Ovary (tissue), 9 donors: Measurements from ENCODE around the gene MAN1A2. TPM values are rescaled to one million over a fixed set of nuclear protein-coding genes. Genes with fewer than 3 reads are reported as not detected.

Experiments
- DNase-seq, 5 donors: peaks; one replicate each; pipeline ENCODE4 v3.0.0-alpha.2; 2019 to 2020
- H3K27ac ChIP-seq, 2 donors: fragments of 200-600 bp; one replicate each; pipeline versions ENCODE4 v1.5.1 to v1.8.0; 2019 to 2022
- H3K27me3 ChIP-seq: fragments of 200-600 bp; one replicate; pipeline ENCODE4 v1.8.0; 2022
- H3K36me3 ChIP-seq: fragments of 200-600 bp; sonication (generic); one replicate; pipeline ENCODE4 v1.5.1; 2019
- H3K4me1 ChIP-seq: one replicate; pipeline ENCODE4 v1.8.1; 2013; ENCODE audit warnings: mild to moderate bottlenecking, moderate library complexity; ENCODE audit not compliant: insufficient read depth
- H3K4me3 ChIP-seq: fragments of 200-600 bp; sonication (generic); one replicate; pipeline ENCODE4 v1.5.1; 2017
- H3K9me3 ChIP-seq, 2 donors: fragments of 200-600 bp in 1 of 2; sonication (generic) in 1 of 2; one replicate each; pipeline versions ENCODE4 v1.5.1 to v1.8.1; 2013 to 2019; ENCODE audit warnings: mild to moderate bottlenecking in 1 of 2, moderate library complexity in 1 of 2
- CTCF ChIP-seq, 3 donors: fragments of 450-650 bp in 2 of 3; fragments of 200-600 bp in 1 of 3; IDR thresholded peaks; one replicate each; pipeline versions ENCODE4 v1.5.1 to v1.8.0; 2016 to 2022; ENCODE audit warnings: antibody characterized with exemption in 3 of 3, mild to moderate bottlenecking in 1 of 3
- EP300 ChIP-seq: sonication (generic); formaldehyde crosslinking; IDR thresholded peaks from one replicate; pipeline ENCODE4 v1.6.1; 2017; ENCODE audit warnings: antibody characterized with exemption
- POLR2A ChIP-seq: fragments of 450-650 bp; IDR thresholded peaks from one replicate; pipeline ENCODE4 v1.6.1; 2017; ENCODE audit warnings: antibody characterized with exemption, mild to moderate bottlenecking, moderate library complexity
- whole genome bisulfite sequencing, 3 donors: extraction: QIAGEN DNeasy Blood & Tissue Kit in 1 of 3; methylation state at CpG; one replicate each; pipeline versions ENCODE4 v1.1.5 to v1.1.7; 2013 to 2017; 5-methylcytosine and 5-hydroxymethylcytosine counted together
- intact Hi-C, 4 donors: fragments of 100-400 bp; cut with DNase I; formaldehyde crosslinking; loops; one replicate each; pipeline versions ENCODE4 v1.11.0 to v1.15.1; 2022 to 2023
- polyA plus RNA-seq, 2 donors: library from polyadenylated mRNA; stranded (reverse); fragments of 200-250 nt in 1 of 2; fragments of 350-450 nt in 1 of 2; fragmentation: Illumina TruSeq in 1 of 2; extraction: RNeasy Lipid Tissue Mini Kit (QIAGEN cat#74804) in 1 of 2; gene quantifications; one replicate each; pipeline ENCODE4 v1.2.3, GENCODE V29; 2013 to 2014
- total RNA-seq, 7 donors: library from RNA; depleted of rRNA in 2 of 7; stranded (reverse); fragments of >200 nt in 2 of 7; fragmentation: NEBNext Ultra II Directional in 3 of 7; extraction: Animal tissue kit (Norgen Biotek cat#: 25700) in 3 of 7; gene quantifications; one replicate each; pipeline versions ENCODE4 v1.1.0 to v1.2.4, GENCODE V29; 2016 to 2023
- donor health status: DM: no; HTN: no; CAD: no; lungs with moderate emphysema.
- donor health status: DM: no; HTN: no; CAD: no.
- donor health status: Bipolar disorder and iron deficiency.
- donor health status: DM: yes; HTN: yes; CAD: no.
- donor health status: DM: no; HTN: no; CAD: no.
- donor health status: DM: yes; HTN: yes; CAD: no.

Gene MAN1A2
- total and polyA plus RNA-seq, 9 donors: 9.3 to 59.9 (median 44.8) TPM

- no peaks in the 10 kb centered on the region for H3K36me3 ChIP-seq
- intact Hi-C loops: no loop called here
- H3K4me3 ChIP-seq: no peak overlapping the region
- H3K4me1 ChIP-seq: no peaks in the 10 kb centered on the region
- H3K27ac ChIP-seq: no peak overlapping the region
- no peaks in the 10 kb centered on the region for H3K9me3 ChIP-seq
- no peak for TF ChIP-seq EP300
- no peak for TF ChIP-seq POLR2A
- no peak for TF ChIP-seq CTCF (IDR thresholded peaks at IDR 0.05)
- DNase-seq: no peak
- H3K27me3 ChIP-seq: no peaks in the 10 kb centered on the region
- 77 to 87% (median 87%) methylated on average over 3 of the region's 3 CpGs for WGBS, 3 donors
These were observed 46.2 kb downstream of the MAN1A2 start for GRCh38 chr1:117413412-117413811.

GRCh38 chr1:117414943-117415342 is 47.7 kb downstream of the MAN1A2 start:
- no peaks in the 10 kb centered on the region for H3K9me3 ChIP-seq
- H3K27me3 ChIP-seq: no peaks in the 10 kb centered on the region
- H3K36me3 ChIP-seq: no peaks in the 10 kb centered on the region
- H3K27ac ChIP-seq: no peak overlapping the region
- intact Hi-C loops: no loop called here
- no peaks in the 10 kb centered on the region for H3K4me1 ChIP-seq
- WGBS, 3 donors: 96 to 97% (median 97%) methylated on average over 4 of the region's 4 CpGs
- TF ChIP-seq POLR2A (no peak), CTCF (IDR thresholded peaks at IDR 0.05) (no peak), EP300 (no peak)
- DNase-seq: no peak
- no peak overlapping the region for H3K4me3 ChIP-seq

GRCh38 chr1:117416004-117416403 is 48.8 kb downstream of the MAN1A2 start:
- no peaks in the 10 kb centered on the region for H3K4me1 ChIP-seq
- H3K36me3 ChIP-seq: no peaks in the 10 kb centered on the region
- no peak overlapping the region for H3K4me3 ChIP-seq
- WGBS, 3 donors: 91 to 100% (median 98%) methylated on average over 1 of the region's 1 CpG
- no peaks in the 10 kb centered on the region for H3K27me3 ChIP-seq
- no peak overlapping the region for H3K27ac ChIP-seq
- no peak for TF ChIP-seq CTCF (IDR thresholded peaks at IDR 0.05)
- TF ChIP-seq POLR2A: no peak
- H3K9me3 ChIP-seq: no peaks in the 10 kb centered on the region
- no peak for DNase-seq
- intact Hi-C loops: no loop called here

GRCh38 chr1:117416546-117417125 is 49.4 kb downstream of the MAN1A2 start:
- Histone ChIP-seq H3K27me3 (no peaks in the 10 kb centered on the region), H3K36me3 (no peaks in the 10 kb centered on the region), H3K27ac (no peak overlapping the region), H3K9me3 (no peaks in the 10 kb centered on the region), H3K4me3 (no peak overlapping the region), H3K4me1 (no peaks in the 10 kb centered on the region)
- intact Hi-C loops: no loop called here
- no peak for TF ChIP-seq EP300
- TF ChIP-seq POLR2A: no peak
- no peak for TF ChIP-seq CTCF (IDR thresholded peaks at IDR 0.05)
- DNase-seq: no peak
